Body of pancreas (tissue), 4 donors: ENCODE data around the gene IGF1R.

ENCODE experiments used
- POLR2A ChIP-seq, 3 donors: fragments of 450-650 bp; IDR thresholded peaks; one replicate each; pipeline ENCODE4 v1.6.1; 2016; ENCODE audit warnings: antibody characterized with exemption in 3 of 3, mild to moderate bottlenecking in 2 of 3
- TF ChIP-seq, protein P1 (sequence below), 7 experiments: fragments of 450-650 bp in 4 of 7; fragments of 200-600 bp in 3 of 7; sonication (generic) in 3 of 7; IDR thresholded peaks; one replicate each; pipeline ENCODE4 v1.5.1; 2016 to 2019; ENCODE audit warnings: antibody characterized with exemption in 7 of 7

DNA sequence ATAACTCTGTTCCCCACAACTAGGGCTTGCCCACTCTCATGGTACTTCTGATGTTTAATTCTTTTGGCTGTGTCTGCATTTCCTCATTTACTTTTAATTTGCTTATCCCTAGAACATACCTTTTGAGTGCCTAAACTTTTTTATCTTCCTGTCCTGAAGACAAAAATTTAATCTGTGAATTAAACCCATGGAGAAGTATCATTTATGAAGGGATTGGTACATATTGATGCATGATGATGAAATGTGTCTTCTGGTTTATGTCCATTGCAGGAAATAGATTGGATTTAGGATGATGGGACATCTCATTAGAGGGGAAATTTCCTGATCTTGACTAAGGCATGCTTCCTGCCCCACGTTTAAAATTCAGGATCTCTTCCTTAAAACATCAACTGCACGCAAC, 249.8 kb downstream of the IGF1R start:
- TF ChIP-seq, protein P1, sequence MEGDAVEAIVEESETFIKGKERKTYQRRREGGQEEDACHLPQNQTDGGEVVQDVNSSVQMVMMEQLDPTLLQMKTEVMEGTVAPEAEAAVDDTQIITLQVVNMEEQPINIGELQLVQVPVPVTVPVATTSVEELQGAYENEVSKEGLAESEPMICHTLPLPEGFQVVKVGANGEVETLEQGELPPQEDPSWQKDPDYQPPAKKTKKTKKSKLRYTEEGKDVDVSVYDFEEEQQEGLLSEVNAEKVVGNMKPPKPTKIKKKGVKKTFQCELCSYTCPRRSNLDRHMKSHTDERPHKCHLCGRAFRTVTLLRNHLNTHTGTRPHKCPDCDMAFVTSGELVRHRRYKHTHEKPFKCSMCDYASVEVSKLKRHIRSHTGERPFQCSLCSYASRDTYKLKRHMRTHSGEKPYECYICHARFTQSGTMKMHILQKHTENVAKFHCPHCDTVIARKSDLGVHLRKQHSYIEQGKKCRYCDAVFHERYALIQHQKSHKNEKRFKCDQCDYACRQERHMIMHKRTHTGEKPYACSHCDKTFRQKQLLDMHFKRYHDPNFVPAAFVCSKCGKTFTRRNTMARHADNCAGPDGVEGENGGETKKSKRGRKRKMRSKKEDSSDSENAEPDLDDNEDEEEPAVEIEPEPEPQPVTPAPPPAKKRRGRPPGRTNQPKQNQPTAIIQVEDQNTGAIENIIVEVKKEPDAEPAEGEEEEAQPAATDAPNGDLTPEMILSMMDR (IDR thresholded peaks at IDR 0.05) = no peak
- TF ChIP-seq POLR2A (IDR thresholded peaks at IDR 0.05) = no peak
